Posterior cingulate gyrus (tissue), 11 donors: ENCODE data around the gene ESPL1.
A peak's percentile ranks its signal among the peaks of the same experiment; 100 is the strongest.

Experiments used
- DNase-seq, 10 donors: peaks; one replicate each; pipeline versions ENCODE4 v3.0.0 to v3.0.0-alpha.2; 2020 to 2021; ENCODE audit warnings: mixed read lengths in 3 of 10
- intact Hi-C: fragments of 100-400 bp; cut with DNase I; formaldehyde crosslinking; loops from one replicate; pipeline ENCODE4 v1.15.1; 2023

ESPL1 gene

DNA sequence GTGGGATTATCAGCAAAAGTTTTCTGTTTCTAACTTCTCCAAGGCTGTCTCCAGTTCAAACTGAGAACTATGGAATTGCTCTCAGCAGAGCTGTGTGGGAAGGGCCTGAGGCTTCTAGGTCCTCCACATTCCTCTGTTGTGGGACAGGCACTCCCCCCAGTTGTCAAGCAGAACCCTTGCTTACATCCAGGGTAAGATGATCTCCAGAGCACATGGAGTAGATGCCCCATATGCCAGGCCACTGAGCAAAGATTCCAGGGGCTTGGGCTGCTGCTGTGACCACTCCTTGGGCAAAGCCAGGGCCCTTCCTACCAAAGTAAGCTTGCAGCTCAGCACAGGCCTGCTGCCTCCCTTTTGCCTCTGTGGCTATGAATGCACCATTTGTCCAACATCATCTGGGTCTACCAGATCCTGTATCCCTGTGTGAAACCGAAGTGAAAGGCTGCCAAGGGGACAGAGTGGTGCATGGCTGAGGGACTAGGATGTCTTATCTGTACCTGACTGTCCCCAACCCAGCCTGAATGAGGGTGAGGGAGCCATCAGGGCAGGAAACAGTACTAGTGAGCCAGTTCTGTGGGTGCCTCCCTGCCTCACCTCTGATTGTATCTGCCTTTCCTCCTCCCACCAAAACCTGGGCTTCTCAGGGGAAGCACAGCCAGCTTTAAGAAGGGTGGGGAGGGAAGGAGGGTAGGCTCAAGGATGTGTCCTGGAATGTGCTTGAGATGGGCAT, 13.1 kb upstream of the ESPL1 start:
- intact Hi-C loops, result loop anchor here (5.0 kb wide), 1 partner anchor 42 kb away; the partner anchor contains the start of genes MYG1 and PFDN5
- DNase-seq, result peak in 2 of 10 donors; percentile 6 to 59

DNA sequence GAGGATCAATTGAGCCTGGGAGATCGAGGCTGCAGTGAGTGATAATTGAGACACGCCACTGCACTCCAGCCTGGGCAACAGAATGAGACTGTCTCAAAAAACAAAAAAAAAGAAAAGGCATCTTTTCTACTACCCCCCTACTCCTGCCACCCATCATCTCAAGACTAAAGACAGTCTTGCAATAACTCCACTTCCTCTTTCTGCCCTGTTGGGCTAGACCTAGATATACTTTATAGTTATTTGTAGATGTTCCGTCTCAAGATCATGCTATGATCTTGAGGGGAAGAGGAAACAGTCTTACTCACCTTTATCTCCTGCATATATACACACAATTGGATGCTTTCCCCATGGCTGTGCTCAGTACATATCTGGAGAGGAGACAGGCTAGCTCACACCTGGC, 12.1 kb upstream of the ESPL1 start:
- intact Hi-C loops, result no loop called here
- no peak for DNase-seq

DNA sequence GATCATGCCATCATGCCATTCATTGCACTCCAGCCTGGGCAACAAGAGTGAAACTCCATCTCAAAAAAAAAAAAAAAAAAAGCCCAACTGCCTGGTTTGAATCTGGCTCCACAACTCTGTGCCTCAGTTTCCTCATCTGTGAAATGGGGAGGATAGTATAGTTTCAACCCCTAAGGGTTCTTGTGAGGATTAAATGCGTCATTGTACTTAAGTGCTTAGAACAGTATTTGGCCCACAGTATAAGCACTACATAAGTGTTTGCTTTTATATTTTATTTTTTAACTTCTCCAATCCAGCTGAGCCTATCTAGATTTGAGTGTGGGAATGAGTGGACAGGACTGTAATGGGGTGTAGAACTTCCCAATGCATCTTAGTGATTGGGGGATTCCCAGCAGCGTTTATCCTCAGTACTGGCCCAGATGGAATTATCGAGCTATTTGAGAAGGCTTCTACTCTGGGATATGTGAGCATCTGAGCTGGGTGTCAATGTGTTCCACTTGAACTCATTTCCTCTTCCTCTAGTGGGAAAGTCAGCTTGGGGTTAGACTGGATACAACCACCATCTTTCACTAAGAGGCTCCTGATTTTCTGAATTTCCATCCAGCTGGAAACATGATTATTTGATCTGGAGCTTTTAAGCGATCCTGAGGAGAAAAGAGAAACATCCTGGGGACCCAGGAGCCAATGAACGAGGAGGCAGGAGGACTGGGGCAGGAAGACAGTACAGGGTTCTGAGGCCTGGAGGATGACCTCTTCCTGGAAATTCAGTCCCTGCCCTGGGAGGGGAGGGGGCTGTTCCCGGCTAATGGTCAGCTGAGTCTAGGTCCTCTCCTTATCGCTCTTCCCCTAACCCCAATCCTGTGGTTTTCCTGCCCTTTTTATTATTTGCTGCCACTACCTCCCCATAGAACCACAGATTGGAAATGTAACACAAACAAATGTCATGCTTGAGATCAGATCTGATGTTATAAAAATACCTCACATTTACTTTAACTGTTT, 9.3 kb upstream of the ESPL1 start:
- intact Hi-C loops, result no loop called here
- peak in 2 of 10 donors; percentile 21 to 24 for DNase-seq

DNA sequence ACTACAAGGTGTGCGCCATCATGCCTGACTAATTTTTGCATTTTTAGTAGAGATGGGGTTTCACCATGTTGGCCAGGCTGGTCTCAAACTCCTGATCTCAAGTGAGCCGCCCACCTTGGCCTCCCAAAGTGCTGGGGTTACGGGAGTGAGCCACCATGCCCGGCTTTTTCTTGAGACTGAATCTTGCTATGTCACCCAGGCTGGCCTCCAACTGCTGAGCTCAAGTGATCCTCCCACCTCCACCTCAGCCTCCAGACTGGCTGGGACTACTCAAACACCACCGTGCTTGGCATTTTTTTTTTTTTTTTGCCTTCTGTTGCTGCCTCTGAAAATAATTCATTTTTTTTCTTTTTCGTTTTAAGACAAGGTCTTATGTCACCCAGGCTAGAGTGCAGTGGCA, 8.2 kb upstream of the ESPL1 start:
- DNase-seq, result peak in 2 of 10 donors; percentile 59 to 63
- intact Hi-C loops, result no loop called here

DNA sequence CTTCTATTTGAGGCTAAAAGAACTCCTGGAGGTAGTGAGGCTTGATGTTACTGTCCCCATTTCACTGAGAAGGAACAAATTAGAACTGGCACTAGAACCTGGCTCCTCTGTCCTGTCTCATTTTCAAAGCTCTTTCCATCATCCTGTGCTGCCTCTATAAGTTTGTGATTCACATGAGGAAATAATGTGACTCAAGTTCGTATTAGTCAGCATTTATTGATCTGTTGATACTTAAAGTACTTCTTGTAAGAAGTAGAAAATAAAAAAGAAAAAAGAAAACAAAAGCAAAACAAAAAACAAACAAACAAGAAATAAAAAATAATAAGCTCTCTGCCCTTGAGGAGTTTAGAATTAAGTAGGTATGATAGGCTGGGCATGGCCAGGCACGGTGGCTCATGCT, 2.3 kb upstream of the ESPL1 start:
- DNase-seq, result no peak

DNA sequence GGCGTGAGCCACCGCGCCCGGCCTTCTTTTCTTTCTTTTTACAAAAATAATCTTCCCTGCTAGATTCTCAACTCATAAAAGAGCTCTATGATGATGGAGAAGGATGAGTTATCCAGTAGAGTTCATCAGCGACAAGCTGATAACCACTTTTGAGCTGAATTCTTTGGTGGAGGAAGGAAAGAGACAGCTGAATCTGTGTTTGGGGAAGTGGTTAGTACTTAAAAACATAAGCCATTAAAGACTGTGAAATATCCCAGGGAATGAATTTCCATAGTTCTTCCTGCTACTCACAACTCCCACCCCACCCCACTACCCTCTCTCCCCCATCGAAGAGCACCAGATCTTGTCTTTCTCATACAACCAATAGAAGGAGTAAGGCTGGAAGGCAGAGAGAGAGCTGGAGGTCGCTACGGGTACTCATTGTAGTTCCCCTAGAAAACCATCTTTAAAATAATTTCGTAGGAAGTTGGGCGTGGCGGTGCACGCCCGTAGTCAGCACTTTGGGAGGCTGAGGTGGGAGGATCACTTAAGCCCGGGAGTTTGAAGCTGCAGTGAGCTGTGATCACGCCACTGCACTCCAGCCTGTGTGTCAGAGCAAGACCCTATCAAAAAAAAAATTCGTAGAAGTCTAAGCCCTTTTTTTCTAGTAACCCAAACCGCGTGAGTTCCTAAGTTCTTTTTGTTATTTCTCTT, 647 bp upstream of the ESPL1 start:
- intact Hi-C loops, result no loop called here
- peak in 1 of 10 donors; percentile 63 for DNase-seq

More for the DNA sequence above, 2.3 kb upstream of the ESPL1 start:
- intact Hi-C loops, result no loop called here

DNA sequence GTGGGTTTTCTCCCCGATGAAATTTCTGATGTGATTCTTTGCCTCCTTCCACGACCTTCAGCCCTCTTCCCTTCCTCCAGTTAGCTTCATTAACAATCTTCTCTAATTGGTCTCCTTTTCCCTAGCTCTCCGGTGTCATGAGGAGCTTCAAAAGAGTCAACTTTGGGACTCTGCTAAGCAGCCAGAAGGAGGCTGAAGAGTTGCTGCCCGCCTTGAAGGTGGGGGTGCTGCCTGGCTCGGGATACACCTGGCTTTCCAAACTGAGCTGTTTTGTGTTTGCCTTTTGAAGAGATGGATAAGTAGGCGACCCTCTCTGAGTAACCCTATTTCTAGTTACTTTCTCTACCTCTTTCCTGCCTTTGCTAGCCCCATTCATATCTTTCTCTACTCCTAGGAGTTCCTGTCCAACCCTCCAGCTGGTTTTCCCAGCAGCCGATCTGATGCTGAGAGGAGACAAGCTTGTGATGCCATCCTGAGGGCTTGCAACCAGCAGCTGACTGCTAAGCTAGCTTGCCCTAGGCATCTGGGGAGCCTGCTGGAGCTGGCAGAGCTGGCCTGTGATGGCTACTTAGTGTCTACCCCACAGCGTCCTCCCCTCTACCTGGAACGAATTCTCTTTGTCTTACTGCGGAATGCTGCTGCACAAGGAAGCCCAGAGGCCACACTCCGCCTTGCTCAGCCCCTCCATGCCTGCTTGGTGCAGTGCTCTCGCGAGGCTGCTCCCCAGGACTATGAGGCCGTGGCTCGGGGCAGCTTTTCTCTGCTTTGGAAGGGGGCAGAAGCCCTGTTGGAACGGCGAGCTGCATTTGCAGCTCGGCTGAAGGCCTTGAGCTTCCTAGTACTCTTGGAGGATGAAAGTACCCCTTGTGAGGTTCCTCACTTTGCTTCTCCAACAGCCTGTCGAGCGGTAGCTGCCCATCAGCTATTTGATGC, 797 bp downstream of the ESPL1 start:
- intact Hi-C loops, result no loop called here
- DNase-seq, result peak in 2 of 10 donors; percentile 3 to 30

DNA sequence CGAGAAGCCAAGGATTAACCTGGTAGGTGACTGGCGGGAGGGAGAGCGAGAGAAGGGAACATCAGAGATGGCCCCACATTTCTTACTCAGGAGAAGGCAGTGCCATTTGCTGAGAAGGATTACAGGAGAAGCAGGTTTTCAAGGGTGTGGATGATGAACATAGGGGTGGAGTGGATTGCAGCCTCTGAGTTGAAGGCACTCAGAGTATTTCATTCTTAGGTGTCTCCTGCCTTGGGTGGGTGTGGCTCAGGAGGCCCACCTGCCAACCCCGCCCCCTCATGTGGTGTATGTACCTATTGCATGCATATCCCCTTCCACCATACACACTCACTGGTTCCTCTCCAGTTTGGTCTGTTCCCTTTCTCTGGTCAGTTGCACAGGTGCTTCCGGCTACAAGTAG, 6.3 kb downstream of the ESPL1 start:
- peak in 1 of 10 donors; percentile 32 for DNase-seq
- intact Hi-C loops, result no loop called here

DNA sequence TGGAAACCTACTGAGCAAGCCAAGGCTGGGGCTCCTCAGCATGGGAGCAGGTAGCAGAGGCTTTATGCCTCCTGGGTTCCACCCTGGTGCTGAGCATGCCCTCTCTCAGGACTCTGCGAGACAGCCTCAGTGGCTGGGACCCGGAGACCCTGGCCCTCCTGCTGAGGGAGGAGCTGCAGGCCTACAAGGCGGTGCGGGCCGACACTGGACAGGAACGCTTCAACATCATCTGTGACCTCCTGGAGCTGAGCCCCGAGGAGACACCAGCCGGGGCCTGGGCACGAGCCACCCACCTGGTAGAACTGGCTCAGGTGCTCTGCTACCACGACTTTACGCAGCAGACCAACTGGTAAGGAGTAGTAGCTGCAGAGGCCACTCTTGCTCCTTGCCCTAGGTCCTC, 8.4 kb downstream of the ESPL1 start:
- DNase-seq, result peak in 1 of 10 donors; percentile 82
- intact Hi-C loops, result no loop called here

DNA sequence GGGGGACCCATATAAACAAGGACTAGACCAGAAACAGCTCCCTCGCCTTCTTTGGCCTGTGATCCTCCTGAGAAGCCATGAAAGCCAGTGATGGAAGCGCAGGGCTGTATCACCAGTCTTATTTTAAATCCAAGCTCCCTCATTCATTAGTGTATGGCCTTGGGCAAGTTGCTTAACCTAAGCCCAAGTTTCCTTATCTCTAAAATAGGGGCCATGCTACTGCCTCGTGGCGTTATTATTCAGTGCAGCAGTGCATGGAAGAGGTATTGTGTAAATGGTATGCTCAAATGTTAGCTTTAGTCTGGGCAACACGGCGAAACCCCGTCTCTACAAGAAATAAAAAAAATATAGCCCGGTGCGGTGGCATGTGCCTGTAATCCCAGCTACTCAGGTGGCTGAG, 9.9 kb downstream of the ESPL1 start:
- intact Hi-C loops, result no loop called here
- DNase-seq, result no peak

DNA sequence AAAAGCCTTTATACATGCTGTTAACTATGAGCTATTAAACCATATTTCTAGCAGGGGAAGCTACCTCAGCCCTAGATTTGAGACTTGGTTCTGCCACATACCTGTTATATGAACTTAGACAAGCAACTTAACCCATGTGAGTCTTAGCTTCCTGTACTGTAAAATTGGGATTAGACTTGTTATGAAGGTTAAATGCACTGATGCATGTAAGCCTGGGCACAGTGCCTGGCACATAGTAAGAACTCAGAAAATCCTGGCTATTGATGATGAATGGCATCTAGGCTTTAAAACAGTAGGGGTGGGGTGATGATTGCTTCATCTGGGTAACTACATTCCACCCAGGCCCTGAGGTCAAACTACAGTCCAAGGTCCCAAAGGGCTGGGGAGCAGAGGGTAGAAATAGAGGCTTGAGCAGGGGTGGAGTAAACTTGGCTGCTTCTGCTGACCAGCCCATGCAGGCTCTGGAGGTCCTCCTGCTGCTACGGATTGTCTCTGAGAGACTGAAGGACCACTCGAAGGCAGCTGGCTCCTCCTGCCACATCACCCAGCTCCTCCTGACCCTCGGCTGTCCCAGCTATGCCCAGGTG, 11.3 kb downstream of the ESPL1 start:
- intact Hi-C loops, result no loop called here
- DNase-seq, result peak in 1 of 10 donors; percentile 39

DNA sequence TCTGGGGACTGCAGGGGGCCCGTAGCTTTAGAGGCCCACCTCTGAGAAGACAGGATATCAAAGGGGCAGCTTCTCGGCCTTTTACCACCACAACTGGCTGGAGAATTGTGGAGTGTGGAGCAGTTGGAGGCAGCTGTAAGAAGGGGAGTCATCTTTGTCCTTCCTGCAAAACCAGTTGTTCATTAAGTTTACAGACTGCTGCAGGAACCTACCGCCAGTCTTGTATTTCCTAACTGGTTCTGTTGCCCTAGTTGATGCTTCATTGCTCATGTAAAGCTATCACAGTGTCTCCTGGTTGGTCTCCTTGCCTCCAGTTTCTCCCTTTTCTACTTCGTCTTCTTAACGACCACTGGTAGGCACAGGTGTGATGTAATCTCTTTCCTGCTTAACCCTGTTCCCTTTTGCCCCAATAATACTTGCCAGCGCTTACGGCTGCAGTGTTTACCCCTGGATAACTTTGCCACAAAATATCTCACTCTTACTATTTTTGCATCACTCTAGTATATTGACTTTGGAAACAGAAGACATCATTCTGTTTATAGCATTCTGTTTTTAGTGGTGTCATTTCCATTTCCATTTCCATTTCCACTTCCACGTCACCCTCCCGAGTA, 11.9 kb downstream of the ESPL1 start:
- no peak for DNase-seq
- intact Hi-C loops, result no loop called here

DNA sequence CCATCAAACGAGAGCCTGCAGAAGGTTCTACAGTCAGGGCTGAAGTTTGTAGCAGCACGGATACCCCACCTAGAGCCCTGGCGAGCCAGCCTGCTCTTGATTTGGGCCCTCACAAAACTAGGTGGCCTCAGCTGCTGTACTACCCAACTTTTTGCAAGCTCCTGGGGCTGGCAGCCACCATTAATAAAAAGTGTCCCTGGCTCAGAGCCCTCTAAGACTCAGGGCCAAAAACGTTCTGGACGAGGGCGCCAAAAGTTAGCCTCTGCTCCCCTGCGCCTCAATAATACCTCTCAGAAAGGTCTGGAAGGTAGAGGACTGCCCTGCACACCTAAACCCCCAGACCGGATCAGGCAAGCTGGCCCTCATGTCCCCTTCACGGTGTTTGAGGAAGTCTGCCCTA, 18.3 kb downstream of the ESPL1 start:
- intact Hi-C loops, result no loop called here

DNA sequence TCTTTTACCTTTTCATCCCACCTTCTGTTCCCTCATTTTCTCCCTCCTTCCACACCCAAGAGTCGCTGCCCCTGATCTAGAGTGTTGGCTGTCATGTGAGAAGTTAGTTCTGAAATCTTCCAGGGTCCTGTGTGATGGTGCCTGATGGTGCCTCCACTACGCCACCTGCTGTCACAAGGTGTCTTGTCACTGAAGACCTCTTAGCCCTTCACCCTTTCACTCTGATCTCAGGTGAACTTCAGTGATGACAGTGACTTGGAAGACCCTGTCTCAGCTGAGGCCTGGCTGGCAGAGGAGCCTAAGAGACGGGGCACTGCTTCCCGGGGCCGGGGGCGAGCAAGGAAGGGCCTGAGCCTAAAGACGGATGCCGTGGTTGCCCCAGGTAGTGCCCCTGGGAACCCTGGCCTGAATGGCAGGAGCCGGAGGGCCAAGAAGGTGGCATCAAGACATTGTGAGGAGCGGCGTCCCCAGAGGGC, 19.7 kb downstream of the ESPL1 start:
- DNase-seq, result peak in 9 of 10 donors; percentile 18 to 94 (median 71)
- intact Hi-C loops, result loop anchor here (1.0 kb wide), 1 partner anchor 74 kb away; no protein-coding TSS in a partner anchor

More for the DNA sequence above, 18.3 kb downstream of the ESPL1 start:
- DNase-seq, result peak in 1 of 10 donors; percentile 23

DNA sequence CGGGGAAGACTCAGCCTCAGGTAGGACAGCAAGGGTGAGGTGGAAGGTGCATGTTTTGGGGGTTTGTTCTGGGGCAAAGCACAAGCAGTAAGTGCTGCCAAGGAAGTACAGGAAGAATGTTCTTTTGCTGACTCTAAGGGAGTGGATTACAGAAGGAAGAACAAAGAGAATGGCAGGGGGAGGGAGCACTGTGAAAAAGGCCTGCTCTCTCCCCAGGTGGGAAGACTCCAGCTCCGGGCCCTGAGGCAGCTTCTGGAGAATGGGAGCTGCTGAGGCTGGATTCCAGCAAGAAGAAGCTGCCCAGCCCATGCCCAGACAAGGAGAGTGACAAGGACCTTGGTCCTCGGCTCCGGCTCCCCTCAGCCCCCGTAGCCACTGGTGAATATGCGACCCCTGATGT, 20.2 kb downstream of the ESPL1 start:
- intact Hi-C loops, result no loop called here
- peak in 1 of 10 donors; percentile 62 for DNase-seq

DNA sequence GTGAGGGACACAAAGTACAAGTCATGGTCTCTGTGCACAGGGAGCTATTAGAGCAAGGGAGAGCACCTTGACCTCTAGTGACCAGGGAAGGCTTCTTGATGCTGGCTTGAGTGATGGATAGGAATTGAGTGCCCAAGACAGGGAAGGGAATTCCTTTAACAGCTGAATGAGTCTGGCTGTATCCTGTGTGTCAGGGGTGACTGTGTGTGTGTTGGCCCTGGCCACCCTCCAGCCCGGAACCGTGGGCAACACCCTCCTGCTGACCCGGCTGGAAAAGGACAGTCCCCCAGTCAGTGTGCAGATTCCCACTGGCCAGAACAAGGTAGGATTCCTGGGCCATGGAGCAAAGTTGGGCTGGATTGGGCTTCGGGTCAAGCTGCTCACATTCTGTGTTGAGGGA, 21.8 kb downstream of the ESPL1 start:
- intact Hi-C loops, result no loop called here

DNA sequence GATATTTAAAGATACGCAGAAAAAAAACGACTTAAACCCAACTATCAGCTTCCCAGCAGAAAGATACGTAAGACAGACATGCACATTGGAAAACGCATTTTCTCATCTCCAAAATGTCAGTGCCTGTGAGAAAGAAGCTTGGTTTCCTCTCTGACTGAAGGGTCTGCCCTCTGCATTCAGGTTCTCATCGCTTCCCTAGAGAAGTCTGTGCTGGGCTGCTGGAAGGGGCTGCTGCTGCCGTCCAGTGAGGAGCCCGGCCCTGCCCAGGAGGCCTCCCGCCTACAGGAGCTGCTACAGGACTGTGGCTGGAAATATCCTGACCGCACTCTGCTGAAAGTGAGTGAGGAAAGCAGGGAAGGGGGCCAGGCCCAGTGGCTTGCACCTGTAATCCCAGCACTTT, 22.6 kb downstream of the ESPL1 start:
- DNase-seq, result peak in 1 of 10 donors; percentile 39
- intact Hi-C loops, result no loop called here

More for the DNA sequence above, 21.8 kb downstream of the ESPL1 start:
- peak in 1 of 10 donors; percentile 41 for DNase-seq

DNA sequence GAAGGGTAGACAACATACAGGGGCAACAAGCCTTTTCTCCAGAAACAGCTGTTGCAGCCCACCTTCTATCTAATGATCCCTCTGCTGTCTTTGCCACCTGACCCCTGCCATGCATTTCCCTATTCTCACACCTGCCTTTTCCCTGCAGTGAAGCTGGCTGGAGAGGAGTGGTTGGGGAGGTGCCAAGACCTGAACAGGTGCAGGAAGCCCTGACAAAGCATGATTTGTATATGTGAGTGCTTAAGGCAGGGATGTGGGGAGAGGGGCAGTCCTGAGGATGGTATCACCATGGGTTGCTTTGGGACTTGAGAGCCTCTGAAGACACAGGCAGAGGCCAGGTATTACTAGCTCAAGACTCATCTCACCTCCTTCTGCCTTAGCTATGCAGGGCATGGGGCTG, 24.3 kb downstream of the ESPL1 start:
- intact Hi-C loops, result no loop called here
- no peak for DNase-seq
